SU-DHL-6 (cell line): ENCODE data around the gene NCKAP5.

ENCODE experiments used
- CTCF ChIP-seq: fragments of 200-600 bp; sonication (generic); IDR thresholded peaks from one replicate; pipeline ENCODE4 v1.5.1; 2017; ENCODE audit warnings: antibody characterized with exemption, mild to moderate bottlenecking, low read length, moderate library complexity; ENCODE audit not compliant: insufficient read depth, poor library complexity, severe bottlenecking
- EZH2phosphoT487 ChIP-seq: fragments of 200-600 bp; sonication (generic), shearing (Covaris generic); conservative IDR thresholded peaks from 2 replicates; pipeline ENCODE4 v1.6.1; 2018; ENCODE audit warnings: mild to moderate bottlenecking, antibody characterized with exemption, low read length, moderate library complexity, mixed read lengths

- TF ChIP-seq CTCF (no peak), EZH2phosphoT487 (no peak)
Measured at GRCh38 chr2:133525613-133526529, 42.4 kb downstream of the NCKAP5 start.
